HG02840 (cell line): Measurements from ENCODE around the gene CRYGC.
"Not testable (repeated sequence)": the region's sequence is repeated elsewhere in the genome, so short reads cannot be mapped to it uniquely, and the experiment has no call there.

ENCODE experiments used
- ATAC-seq: cut with Tn5 transposase; IDR thresholded peaks from one replicate; pipeline ENCODE4 v1.9.1; 2021; ENCODE audit warnings: mild to moderate bottlenecking, moderate library complexity, moderate number of reproducible peaks; ENCODE audit not compliant: unreplicated experiment, low FRiP score

CRYGC gene

GRCh38 chr2:208138334-208138733 lies 8.7 kb upstream of the CRYGC start:
- not testable (repeated sequence) for ATAC-seq

GRCh38 chr2:208136716-208137094 lies 7.1 kb upstream of the CRYGC start:
- ATAC-seq: no peak

GRCh38 chr2:208135794-208136715 lies 6.4 kb upstream of the CRYGC start:
- ATAC-seq: no peak

- no peak for ATAC-seq
Measured at GRCh38 chr2:208134928-208135586, 5.4 kb upstream of the CRYGC start.

GRCh38 chr2:208130712-208131110 lies 1.1 kb upstream of the CRYGC start:
- no peak for ATAC-seq

GRCh38 chr2:208128136-208128535 lies 1.5 kb downstream of the CRYGC start:
- no peak for ATAC-seq

- ATAC-seq: no peak
Measured at GRCh38 chr2:208127090-208127489, 2.5 kb downstream of the CRYGC start.

- ATAC-seq: no peak
Measured at GRCh38 chr2:208125251-208125650, 4.4 kb downstream of the CRYGC start.

GRCh38 chr2:208124013-208124715 lies 5.5 kb downstream of the CRYGC start, which contains the start of gene CRYGD:
Gene CRYGD (minus strand): TSS chr2:208124524. CDS start chr2:208124473, 51 bp downstream.
- ATAC-seq: not testable (repeated sequence)

- no peak for ATAC-seq
Measured at GRCh38 chr2:208122248-208122647, 7.4 kb downstream of the CRYGC start.

GRCh38 chr2:208118918-208119317 lies 10.7 kb downstream of the CRYGC start:
- ATAC-seq: no peak

GRCh38 chr2:208117390-208117789 lies 12.2 kb downstream of the CRYGC start:
- ATAC-seq: not testable (repeated sequence)

GRCh38 chr2:208112969-208113368 lies 16.7 kb downstream of the CRYGC start:
- ATAC-seq: no peak

GRCh38 chr2:208112273-208112745 lies 17.3 kb downstream of the CRYGC start:
- ATAC-seq: not testable (repeated sequence)

- ATAC-seq: no peak
Measured at GRCh38 chr2:208103616-208104015, 26.0 kb downstream of the CRYGC start.

- no peak for ATAC-seq
Measured at GRCh38 chr2:208101716-208102631, 27.7 kb downstream of the CRYGC start.

GRCh38 chr2:208099682-208100470 lies 29.8 kb downstream of the CRYGC start:
- no peak for ATAC-seq

GRCh38 chr2:208098701-208099100 lies 30.9 kb downstream of the CRYGC start:
- ATAC-seq: not testable (repeated sequence)

GRCh38 chr2:208098267-208098666 lies 31.4 kb downstream of the CRYGC start:
- ATAC-seq: no peak
